Measurements from ENCODE around the gene SEMA5A. TPM values are rescaled to one million over a fixed set of nuclear protein-coding genes. Genes with fewer than 3 reads are reported as not detected.

Gene SEMA5A
- total RNA-seq, 1 donor from 2014 or later: 1.6 TPM

DNA sequence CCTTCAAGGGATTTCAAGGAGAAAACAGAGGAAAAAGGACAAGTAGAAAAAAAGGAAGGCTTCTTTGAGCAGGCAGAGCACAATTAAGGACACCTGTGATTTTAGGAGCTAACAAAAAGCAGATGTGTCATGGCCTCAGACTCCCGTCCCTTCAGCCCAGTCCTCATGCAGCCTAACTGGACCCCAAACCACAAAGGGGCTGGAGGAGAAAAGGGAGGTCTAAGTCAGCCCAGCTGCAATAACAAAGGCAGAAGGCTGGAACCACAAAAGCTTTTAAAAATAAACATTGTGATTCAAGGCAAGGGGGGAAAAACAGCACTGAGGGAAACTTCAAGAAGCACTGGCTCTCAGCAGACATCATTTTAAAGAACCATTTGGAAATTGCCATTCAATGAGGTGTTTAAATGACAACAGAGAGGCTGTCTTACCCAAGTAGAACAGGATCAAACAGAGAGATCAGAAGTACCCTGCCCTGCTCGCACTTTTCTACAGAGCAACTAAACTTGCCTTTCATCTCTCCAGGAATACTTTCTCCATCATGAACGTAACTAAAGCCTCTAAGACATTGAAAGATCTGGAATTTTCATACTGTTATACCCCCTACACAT lies 89.3 kb downstream of the SEMA5A start:
- Histone ChIP-seq H3K4me3 (ENCODE audit: low read depth, low read length) (no peak overlapping the region), H3K36me3 (ENCODE audit: control insufficient read depth, insufficient read depth, low read length) (no peaks in the 10 kb centered on the region), H3K27me3 (ENCODE audit: control insufficient read depth, insufficient read depth, low read length) (no peaks in the 10 kb centered on the region)
- FAIRE-seq (no peak), DNase-seq (ENCODE audit: low read depth) (no peak)
- no peak for TF ChIP-seq CTCF (IDR thresholded peaks at IDR 0.05; ENCODE audit: insufficient read depth, low read length, severe bottlenecking)

DNA sequence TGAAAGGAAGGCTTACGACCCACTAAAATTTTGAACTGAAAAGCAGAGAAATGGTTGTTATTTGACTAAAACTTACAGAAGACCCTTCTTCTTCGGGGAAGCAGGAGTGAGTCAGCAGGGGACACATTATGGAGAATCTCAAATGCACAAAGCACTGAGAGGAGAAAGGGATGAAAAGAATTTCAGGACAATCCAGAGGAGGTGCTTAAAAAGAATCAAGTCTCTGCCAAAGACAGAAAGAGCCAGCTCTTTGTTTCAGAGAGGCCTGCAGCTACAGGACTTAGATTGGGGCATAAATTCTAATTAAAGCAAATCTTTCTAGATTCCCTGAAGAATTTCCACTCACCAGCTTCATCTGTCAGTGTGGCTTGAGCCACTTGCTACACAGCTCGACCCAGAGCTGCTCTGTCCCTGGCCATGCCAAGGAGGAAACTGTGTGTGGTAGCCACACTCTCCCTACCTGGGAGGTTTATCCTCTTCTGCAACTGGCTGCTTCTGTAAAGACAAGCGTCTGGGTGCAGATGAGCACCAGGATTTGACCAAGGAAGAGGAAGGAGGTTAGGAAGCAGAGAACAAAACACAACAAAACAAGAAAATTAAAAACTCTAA lies 89.9 kb downstream of the SEMA5A start:
- no peaks in the 10 kb centered on the region for H3K27me3 ChIP-seq (ENCODE audit: control insufficient read depth, insufficient read depth, low read length)
- H3K4me3 ChIP-seq (ENCODE audit: low read depth, low read length): no peak overlapping the region
- H3K36me3 ChIP-seq (ENCODE audit: control insufficient read depth, insufficient read depth, low read length): no peaks in the 10 kb centered on the region
- TF ChIP-seq CTCF (IDR thresholded peaks at IDR 0.05; ENCODE audit: insufficient read depth, low read length, severe bottlenecking): no peak
- FAIRE-seq (no peak), DNase-seq (ENCODE audit: low read depth) (no peak)

DNA sequence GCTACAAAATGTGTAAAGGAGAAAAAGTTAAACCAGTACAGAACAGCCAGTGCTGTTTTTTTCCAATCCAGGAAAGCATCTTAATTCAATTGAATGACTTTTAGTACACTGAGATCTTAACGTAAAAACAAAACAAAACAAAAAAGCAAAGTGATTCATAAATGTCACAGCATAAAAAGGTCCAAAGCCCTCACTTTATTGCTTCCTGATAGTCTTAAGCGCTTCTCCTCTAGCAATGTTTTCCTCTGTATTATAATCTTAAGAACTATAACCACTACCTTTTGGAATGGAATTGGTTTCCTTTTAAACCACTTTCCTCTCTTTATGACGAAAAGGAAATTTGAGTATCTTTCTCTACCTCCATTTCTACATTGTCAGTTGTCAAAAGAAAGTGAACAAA lies 91.4 kb downstream of the SEMA5A start:
- TF ChIP-seq CTCF (IDR thresholded peaks at IDR 0.05; ENCODE audit: insufficient read depth, low read length, severe bottlenecking): no peak
- no peaks in the 10 kb centered on the region for H3K36me3 ChIP-seq (ENCODE audit: control insufficient read depth, insufficient read depth, low read length)
- DNase-seq (ENCODE audit: low read depth): no peak
- no peaks in the 10 kb centered on the region for H3K27me3 ChIP-seq (ENCODE audit: control insufficient read depth, insufficient read depth, low read length)
- H3K4me3 ChIP-seq (ENCODE audit: low read depth, low read length): no peak overlapping the region
- no peak for FAIRE-seq

GRCh38 chr5:9454012-9454481 lies 91.8 kb downstream of the SEMA5A start:
- no peak for TF ChIP-seq CTCF (IDR thresholded peaks at IDR 0.05; ENCODE audit: insufficient read depth, low read length, severe bottlenecking)
- H3K27me3 ChIP-seq (ENCODE audit: control insufficient read depth, insufficient read depth, low read length): no peaks in the 10 kb centered on the region
- no peak for FAIRE-seq
- DNase-seq (ENCODE audit: low read depth): no peak
- H3K36me3 ChIP-seq (ENCODE audit: control insufficient read depth, insufficient read depth, low read length): no peaks in the 10 kb centered on the region
- no peak overlapping the region for H3K4me3 ChIP-seq (ENCODE audit: low read depth, low read length)

- no peaks in the 10 kb centered on the region for H3K36me3 ChIP-seq (ENCODE audit: control insufficient read depth, insufficient read depth, low read length)
- no peak for FAIRE-seq
- H3K4me3 ChIP-seq (ENCODE audit: low read depth, low read length): no peak overlapping the region
- H3K27me3 ChIP-seq (ENCODE audit: control insufficient read depth, insufficient read depth, low read length): no peaks in the 10 kb centered on the region
- TF ChIP-seq CTCF (IDR thresholded peaks at IDR 0.05; ENCODE audit: insufficient read depth, low read length, severe bottlenecking): no peak
- DNase-seq (ENCODE audit: low read depth): no peak
These were observed 92.3 kb downstream of the SEMA5A start for GRCh38 chr5:9453480-9454011.

All from bronchial epithelial cell (primary cell).